ENCODE data around the gene SEC22C. TPM values are rescaled to one million over a fixed set of nuclear protein-coding genes. Genes with fewer than 3 reads are reported as not detected.

SEC22C gene
- total RNA-seq, 2 donors from 2014 or later: 35.2 to 38.4 TPM

DNA sequence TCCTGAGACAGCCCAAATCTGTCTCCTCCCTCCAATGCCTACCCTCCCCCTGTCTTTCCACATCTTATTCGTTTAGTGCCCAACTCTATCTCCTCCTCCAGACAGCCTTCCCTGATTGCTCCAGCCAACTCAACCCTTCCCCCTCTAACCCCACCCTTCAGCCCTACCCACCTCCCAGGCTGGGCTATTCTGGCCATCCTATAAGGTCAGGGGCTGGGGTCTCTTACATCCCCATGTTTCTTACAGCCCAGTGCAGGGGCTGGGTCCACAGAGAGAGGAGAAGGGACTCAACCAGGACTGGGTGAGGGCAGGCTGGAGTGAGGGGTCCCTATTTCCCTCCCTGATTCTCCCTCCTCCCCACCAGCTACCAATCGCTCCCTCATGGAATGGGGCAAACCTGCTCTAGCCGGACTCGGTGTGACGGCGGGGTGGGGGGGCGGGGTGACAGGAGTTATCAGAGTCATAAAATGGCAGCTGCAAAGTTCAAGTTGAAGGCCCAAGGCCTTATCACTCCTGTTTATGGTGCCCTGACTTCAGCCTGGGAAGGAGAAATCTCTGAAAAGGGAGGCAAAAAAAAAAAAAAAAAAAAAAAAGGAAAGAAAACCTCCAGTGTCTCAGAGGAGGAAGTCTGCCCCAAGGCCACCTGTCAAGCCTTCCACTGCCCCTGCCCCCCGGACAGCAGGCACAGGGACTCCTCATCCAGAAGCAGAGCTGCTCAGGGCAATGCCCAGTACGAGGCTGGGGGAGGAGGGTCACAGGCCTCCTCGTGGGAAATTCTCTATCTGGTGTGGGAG is 77.2 kb downstream of the SEC22C start:
- Histone ChIP-seq H3K9me3 (ENCODE audit: control insufficient read depth, low read length) (no peaks in the 10 kb centered on the region), H3K27me3 (ENCODE audit: control insufficient read depth, insufficient read depth, low read length, poor library complexity, severe bottlenecking) (peaks cover 38% of the 10 kb centered on the region), H3K9ac (ENCODE audit: extremely low read depth, low read length, poor library complexity, severe bottlenecking) (no peak overlapping the region), H3K27ac (ENCODE audit: low read depth, low read length) (no peak overlapping the region), H3K4me3 (ENCODE audit: low read length) (no peak overlapping the region), H3K4me1 (ENCODE audit: control insufficient read depth, insufficient read depth, low read length) (peaks cover 3% of the 10 kb centered on the region), H3K36me3 (ENCODE audit: control insufficient read depth, insufficient read depth, low read length) (no peaks in the 10 kb centered on the region)
- H3K4me1 Mint-ChIP-seq: peaks cover 34% of the 10 kb centered on the region
- peaks cover 35% of the 10 kb centered on the region for H3K27me3 Mint-ChIP-seq (ENCODE audit: insufficient read depth)
- H3K4me3 Mint-ChIP-seq: no peak overlapping the region
- WGBS, 2 experiments (ENCODE audit: insufficient coverage in 1 of 2, insufficient read length in 1 of 2): 90 to 100% methylated on average over 1 to 10 of the region's 10 CpGs
- H3K27ac Mint-ChIP-seq: no peak overlapping the region
- no peaks in the 10 kb centered on the region for H3K9me3 Mint-ChIP-seq
- no peaks in the 10 kb centered on the region for H3K36me3 Mint-ChIP-seq (ENCODE audit: low read depth)
- peak; percentile 44 for DNase-seq
- TF ChIP-seq, protein P1, sequence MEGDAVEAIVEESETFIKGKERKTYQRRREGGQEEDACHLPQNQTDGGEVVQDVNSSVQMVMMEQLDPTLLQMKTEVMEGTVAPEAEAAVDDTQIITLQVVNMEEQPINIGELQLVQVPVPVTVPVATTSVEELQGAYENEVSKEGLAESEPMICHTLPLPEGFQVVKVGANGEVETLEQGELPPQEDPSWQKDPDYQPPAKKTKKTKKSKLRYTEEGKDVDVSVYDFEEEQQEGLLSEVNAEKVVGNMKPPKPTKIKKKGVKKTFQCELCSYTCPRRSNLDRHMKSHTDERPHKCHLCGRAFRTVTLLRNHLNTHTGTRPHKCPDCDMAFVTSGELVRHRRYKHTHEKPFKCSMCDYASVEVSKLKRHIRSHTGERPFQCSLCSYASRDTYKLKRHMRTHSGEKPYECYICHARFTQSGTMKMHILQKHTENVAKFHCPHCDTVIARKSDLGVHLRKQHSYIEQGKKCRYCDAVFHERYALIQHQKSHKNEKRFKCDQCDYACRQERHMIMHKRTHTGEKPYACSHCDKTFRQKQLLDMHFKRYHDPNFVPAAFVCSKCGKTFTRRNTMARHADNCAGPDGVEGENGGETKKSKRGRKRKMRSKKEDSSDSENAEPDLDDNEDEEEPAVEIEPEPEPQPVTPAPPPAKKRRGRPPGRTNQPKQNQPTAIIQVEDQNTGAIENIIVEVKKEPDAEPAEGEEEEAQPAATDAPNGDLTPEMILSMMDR (conservative IDR thresholded peaks at IDR 0.05): no peak

GRCh38 chr3:42503957-42504333 is 77.8 kb downstream of the SEC22C start:
- no peak overlapping the region for H3K9ac ChIP-seq (ENCODE audit: extremely low read depth, low read length, poor library complexity, severe bottlenecking)
- peaks cover 3% of the 10 kb centered on the region for H3K4me1 ChIP-seq (ENCODE audit: control insufficient read depth, insufficient read depth, low read length)
- Mint-ChIP-seq H3K27ac (no peak overlapping the region), H3K9me3 (no peaks in the 10 kb centered on the region), H3K36me3 (ENCODE audit: low read depth) (no peaks in the 10 kb centered on the region), H3K4me3 (peak overlapping the region; percentile 66), H3K4me1 (peaks cover 30% of the 10 kb centered on the region), H3K27me3 (ENCODE audit: insufficient read depth) (peaks cover 40% of the 10 kb centered on the region)
- TF ChIP-seq, protein P1 (conservative IDR thresholded peaks at IDR 0.05): no peak
- no peaks in the 10 kb centered on the region for H3K9me3 ChIP-seq (ENCODE audit: control insufficient read depth, low read length)
- H3K36me3 ChIP-seq (ENCODE audit: control insufficient read depth, insufficient read depth, low read length): no peaks in the 10 kb centered on the region
- peaks cover 44% of the 10 kb centered on the region for H3K27me3 ChIP-seq (ENCODE audit: control insufficient read depth, insufficient read depth, low read length, poor library complexity, severe bottlenecking)
- no peak overlapping the region for H3K4me3 ChIP-seq (ENCODE audit: low read length)
- no peak overlapping the region for H3K27ac ChIP-seq (ENCODE audit: low read depth, low read length)
- peak; percentile 44 for DNase-seq
- WGBS, 2 experiments (ENCODE audit: insufficient coverage in 1 of 2, insufficient read length in 1 of 2): 92 to 100% methylated on average over 4 of the region's 4 CpGs

DNA sequence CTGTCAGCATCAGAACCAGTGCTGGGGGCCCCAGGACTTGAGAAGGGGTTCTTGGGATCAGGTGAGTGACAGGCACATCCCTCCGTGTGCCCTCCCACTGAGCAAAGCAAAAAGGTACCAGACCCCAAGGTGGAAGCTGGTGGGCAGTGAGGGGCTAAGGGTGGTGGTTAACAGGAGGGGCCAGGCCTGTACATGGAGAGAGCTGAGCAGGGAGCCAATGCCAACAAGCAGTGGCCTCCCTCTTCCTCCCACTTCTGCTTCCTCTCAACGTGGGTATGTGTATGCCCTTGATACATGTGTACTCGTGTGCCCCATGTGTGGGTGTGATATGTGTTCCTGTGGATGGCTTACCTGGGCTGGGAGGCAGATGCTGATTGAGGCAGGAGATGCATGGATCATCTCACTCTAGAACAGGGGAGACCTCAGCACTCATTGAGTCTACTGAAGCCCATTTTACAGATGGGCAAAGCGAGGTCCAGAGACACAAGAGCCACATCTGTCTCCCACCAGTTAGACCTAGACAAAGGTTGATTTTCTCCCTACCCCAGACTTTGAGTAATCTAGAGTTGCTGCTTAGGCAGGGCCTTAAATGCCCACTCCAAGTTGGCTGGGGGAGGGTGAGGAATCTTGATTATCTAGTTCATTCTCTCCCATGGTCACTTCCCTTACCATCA is 78.4 kb downstream of the SEC22C start:
- Mint-ChIP-seq H3K9me3 (no peaks in the 10 kb centered on the region), H3K4me1 (peaks cover 25% of the 10 kb centered on the region), H3K4me3 (peak overlapping the region; percentile 66), H3K27me3 (ENCODE audit: insufficient read depth) (peaks cover 46% of the 10 kb centered on the region), H3K36me3 (ENCODE audit: low read depth) (no peaks in the 10 kb centered on the region), H3K27ac (no peak overlapping the region)
- DNase-seq: peak; percentile 35
- Histone ChIP-seq H3K9me3 (ENCODE audit: control insufficient read depth, low read length) (no peaks in the 10 kb centered on the region), H3K27me3 (ENCODE audit: control insufficient read depth, insufficient read depth, low read length, poor library complexity, severe bottlenecking) (peaks cover 49% of the 10 kb centered on the region), H3K4me1 (ENCODE audit: control insufficient read depth, insufficient read depth, low read length) (peaks cover 3% of the 10 kb centered on the region), H3K36me3 (ENCODE audit: control insufficient read depth, insufficient read depth, low read length) (no peaks in the 10 kb centered on the region), H3K27ac (ENCODE audit: low read depth, low read length) (no peak overlapping the region), H3K4me3 (ENCODE audit: low read length) (peak overlapping the region; percentile 84), H3K9ac (ENCODE audit: extremely low read depth, low read length, poor library complexity, severe bottlenecking) (no peak overlapping the region)
- 84% methylated on average over 3 of the region's 4 CpGs; no CpG with 5 or more reads in 1 of the 2 experiments for WGBS, 2 experiments (ENCODE audit: insufficient coverage in 1 of 2, insufficient read length in 1 of 2)
- TF ChIP-seq, protein P1 (conservative IDR thresholded peaks at IDR 0.05): no peak

Measured in endodermal cell (in vitro differentiated cells).